ENCODE measurements around the gene LRMDA.
"Not testable (repeated sequence)": the region's sequence is repeated elsewhere in the genome, so short reads cannot be mapped to it uniquely, and the experiment has no call there.

Gene LRMDA

DNA sequence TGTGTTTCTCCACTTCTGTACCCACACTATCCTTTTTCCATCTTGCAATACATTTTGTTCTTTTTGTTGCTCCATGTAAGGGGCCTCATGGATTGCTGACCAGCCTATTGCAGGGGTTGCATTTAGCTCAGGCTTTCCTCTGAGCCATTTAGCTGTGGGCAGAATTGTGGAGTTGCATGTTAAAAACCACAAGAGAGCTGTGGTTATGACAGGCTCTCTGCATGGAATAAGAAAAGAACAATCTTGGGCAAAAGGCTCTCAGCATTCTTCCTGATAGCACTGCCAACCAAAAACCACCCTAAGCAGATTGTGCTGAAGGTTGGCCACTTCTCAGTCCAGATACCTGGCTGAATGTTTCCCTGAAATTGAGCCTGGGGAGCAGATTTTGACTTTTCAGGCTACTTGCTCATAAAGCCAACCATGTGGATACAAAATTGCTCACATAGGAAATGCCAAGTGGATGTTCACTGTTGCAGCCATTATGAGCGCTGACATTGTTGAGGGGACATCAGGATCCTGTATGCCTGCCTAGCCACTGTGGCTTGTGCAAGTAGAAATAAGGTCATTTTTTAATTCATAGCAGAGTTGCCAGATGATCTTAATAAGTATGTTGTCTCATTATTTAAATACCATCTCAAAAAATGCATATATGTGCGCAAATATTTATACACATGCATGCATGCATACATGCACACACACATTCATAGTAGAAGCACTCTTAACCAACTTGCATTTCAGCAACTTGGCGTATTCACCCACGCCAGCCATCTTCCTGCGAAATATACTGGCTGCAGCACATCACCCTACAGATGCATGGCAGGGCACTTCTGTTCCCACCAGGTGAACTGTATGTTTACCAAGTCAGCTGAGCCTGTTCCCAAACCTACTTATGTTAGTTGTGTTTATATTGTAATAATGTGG lies 695.4 kb downstream of the LRMDA start:
- no peak for DNase-seq (ENCODE audit: low read depth)

DNA sequence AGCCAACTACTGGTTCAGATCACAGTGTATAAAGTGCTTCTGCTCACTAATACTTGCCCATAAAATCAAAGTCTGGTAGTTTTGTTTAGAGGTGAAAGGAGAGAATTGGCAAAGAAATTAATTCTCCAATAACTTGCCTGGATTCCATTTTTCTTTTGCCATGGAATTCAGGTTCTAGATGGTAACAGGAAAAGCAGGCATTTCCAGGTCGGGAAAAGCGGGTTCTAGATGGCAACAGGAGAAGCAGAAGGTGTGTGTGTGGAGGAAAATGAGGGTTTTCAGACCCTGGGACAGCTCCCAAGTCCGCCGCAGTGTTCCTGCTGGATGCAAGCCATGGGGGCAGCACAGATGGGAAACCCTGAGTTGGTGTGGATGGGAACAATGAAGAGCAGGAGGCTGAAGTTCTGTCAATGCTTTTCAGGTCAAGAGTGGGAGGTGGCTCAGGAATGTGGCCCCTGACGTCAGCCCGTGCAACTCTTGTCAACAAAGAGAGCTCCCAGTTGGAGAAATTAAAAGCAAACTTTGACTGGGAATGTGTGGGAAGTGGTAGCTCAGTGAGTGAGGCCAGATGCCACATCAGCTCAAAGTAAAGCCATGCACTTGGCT lies 696.7 kb downstream of the LRMDA start:
- DNase-seq (ENCODE audit: low read depth), result no peak

DNA sequence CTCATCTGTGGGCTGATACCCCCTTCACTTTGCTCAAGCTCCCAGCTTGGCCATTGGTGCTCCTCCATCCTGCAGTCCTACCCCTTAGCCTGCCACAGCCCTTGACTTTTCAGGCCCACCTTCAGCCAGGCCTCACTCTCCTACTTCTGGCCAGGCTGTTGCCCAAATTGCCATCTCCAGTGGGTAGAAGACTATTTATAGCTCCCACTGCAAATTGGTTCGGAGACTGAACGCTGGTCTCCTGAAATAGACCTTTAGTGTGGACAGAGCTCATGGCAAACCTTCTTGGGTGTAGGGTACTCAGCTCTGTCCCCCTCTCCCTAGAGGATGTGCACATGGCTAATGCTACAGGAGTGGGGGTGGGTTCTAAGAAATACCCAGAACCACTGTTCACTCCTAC lies 697.8 kb downstream of the LRMDA start:
- DNase-seq (ENCODE audit: low read depth), result no peak

DNA sequence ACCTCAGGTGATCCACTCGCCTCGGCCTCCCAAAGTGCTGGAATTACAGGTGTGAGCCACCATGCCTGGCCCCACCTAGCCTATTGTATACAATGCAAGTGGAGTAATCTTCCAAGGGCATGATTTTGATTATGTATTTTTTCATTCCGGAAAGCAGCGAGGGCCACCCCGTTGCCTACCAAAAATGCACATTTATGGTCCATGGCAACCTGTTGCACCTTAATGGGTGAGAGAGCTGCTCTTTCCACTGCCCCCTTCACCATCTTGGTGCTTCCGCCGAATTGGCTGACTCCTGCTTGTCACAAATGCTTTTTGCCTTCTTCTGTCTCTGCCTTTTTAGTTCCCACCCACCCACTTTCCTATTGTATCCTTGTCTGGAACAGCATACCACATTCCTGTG lies 699.5 kb downstream of the LRMDA start:
- no peak for DNase-seq (ENCODE audit: low read depth)

DNA sequence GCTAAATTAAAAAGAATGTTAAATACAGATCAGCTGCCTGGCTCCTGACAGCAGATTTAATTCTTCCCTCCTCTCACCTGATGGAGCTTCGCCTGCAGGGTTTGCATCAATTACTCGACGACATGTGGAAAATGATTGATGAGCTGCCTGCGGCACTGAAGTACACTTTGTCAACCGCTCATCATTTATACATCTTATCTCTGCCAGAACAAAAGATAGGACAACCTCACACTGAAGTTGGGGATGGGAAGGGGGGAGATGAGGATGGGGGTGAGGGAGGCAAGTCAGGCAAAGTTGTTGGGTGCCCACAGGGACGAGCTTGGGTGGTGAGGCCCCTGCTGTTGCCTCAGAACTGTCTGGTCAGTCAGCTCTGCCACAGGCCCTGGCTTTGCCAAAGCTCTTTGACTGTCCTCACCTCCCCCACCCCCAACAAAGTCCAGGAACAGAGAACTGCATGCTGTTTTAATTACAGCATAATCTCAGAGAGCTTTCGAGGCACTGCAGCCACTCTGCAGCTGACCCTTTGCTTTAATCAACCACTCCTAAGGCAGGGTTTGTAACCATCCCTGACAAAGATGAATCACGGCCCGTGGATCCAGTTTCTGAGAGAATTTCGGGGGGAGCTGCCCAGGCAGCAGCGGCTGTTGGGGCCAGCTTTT lies 702.3 kb downstream of the LRMDA start:
- DNase-seq (ENCODE audit: low read depth), result no peak

DNA sequence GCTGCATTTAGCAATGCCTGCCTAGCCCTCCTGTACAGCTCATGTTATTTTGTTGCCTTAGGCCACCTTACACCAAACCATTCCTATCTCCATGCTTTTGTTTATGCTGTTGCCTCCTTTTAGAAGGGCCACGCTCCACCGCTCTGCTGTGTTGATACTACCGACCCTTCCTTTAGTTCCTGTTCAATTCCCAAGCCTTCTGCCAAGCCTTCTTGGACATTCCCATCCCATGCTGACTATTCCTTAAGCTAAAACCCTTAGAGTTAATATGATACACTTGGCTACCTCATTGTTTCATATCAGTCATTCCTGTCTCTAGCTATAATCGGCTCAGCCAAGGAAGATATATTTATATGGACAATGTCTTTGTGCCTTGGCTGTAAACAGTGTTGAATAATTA lies 705.5 kb downstream of the LRMDA start:
- DNase-seq (ENCODE audit: low read depth), result no peak

DNA sequence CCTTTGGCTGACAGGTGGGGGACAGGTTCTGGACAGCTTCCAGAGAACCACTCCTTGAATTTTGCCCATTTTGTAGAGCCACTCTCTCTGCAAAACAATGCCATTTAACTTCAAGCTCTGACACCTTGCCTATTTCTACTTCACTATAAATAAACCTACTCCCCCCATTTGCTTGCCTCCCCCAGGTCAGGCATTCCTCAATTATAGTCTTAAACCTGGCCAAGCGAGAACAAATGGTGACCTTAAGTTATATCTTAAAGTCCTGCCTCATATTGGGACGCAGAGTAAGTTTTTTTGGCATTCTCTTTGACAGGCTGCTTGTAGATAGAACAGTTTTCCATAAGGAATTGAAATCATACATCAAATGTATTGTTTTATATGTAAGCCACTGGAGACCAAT lies 706.9 kb downstream of the LRMDA start:
- DNase-seq (ENCODE audit: low read depth), result no peak

DNA sequence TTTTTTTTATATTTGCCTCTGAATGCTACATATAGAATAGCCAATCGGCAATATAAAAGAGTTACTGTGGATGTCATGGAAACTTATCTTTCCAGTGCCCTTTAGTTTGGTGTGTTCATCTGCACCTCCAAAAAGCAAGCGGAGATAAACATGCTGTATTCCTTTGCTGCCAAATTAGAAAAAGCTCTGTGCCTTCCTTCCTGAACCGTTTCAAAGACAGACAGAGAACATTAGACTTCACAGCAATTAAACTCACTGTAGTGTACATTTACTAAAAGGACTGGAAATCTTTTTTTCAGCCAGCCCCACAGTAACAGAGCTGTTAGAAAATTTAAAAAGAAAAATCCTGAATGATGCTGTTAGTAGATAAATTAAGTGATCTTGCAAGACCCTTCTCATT lies 707.5 kb downstream of the LRMDA start:
- DNase-seq (ENCODE audit: low read depth), result no peak

DNA sequence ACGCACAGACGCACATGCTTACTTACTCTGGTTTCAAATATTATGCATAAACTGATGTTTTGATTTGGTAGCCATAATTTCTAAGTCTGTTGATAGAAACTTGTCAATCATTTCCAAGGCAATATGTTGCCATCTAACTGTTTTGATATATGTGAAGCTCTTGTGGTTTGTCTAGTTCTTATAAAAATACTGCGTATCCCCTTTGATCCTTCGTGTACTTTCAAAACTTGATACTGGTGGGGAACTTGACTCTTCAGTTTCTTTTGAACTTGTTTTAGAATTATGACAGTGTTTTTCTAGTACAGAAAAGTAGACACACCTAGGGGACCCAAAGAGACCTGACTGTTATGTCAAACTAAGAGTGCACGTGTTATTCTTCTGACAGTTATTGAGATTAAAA lies 708.0 kb downstream of the LRMDA start:
- DNase-seq (ENCODE audit: low read depth), result no peak

DNA sequence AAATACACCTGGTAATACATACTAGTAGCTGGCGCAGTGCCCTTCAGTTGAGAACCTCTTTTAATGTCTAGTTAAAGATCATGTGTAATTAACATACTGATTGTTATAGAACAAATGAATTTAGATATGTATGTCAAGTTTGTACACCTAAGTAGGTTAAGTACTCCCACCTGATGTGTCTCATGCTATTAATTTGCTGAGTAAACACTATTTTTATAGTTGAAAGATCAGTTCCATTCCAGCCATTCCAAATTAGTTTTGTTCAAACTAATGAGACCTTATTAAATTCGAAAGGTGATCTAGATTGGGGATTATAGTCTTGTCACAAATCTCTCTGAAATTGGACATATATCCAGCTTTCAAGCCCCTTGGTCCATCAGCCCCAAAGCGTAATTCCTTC lies 710.0 kb downstream of the LRMDA start:
- DNase-seq (ENCODE audit: low read depth), result no peak

DNA sequence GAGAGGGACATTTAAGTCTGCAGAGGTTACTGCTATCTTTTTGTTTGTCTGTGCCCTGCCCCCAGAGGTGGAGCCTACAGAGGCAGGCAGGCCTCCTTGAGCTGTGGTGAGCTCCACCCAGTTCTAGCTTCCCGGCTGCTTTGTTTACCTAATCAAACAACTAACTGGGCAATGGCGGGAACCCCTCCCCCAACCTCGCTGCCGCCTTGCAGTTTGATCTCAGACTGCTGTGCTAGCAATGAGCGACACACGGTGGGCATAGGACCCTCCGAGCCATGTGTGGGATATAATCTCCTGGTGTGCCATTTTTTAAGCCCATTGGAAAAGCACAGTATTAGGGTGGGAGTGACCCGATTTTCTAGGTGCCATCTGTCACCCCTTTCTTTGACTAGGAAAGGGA lies 716.8 kb downstream of the LRMDA start:
- not testable (repeated sequence) for DNase-seq (ENCODE audit: low read depth)

DNA sequence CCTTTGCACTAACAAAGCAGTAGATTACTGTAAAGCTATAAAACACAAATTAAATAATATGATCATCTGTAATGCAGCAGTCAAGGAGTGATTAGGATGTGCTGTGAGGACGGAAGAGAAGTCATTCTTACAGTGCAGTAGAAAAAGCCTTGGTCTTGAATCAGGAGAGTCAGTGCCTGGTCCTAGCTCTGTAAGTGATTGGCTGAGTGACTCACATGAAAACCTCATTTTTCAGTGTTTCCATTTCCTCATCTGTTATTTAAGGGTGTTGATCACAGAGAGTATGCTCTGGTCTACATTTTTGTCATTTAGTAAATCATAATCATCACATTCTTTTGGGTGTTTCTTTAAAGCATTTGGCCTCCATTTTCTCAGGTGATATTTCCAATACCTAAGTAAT lies 717.8 kb downstream of the LRMDA start:
- no peak for DNase-seq (ENCODE audit: low read depth)

DNA sequence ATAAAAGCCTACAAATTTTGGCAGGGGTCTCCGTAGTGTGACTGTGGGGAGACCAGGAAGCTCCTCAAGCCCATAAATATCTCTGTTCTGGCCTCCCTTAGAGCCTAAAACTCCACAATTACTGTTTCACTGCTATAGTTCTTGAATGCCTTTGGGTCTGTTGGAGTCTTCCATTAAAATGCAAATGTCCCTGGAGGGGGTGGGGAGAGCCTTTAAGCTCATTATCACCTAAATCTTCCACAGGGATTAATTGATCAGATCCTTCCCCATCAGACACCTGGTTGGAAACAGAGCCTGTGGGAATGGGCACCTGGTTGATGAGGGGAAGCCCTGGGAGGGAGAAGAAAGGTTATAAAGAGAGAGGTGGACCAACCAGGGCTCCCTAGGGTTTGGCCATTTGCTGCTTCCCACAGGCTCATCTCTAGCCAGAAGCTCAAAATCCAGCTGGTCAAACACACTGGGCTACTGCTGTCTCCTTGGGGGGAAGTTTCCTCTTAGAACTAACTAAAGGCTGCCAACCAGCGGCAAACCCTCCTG lies 718.2 kb downstream of the LRMDA start:
- no peak for DNase-seq (ENCODE audit: low read depth)

DNA sequence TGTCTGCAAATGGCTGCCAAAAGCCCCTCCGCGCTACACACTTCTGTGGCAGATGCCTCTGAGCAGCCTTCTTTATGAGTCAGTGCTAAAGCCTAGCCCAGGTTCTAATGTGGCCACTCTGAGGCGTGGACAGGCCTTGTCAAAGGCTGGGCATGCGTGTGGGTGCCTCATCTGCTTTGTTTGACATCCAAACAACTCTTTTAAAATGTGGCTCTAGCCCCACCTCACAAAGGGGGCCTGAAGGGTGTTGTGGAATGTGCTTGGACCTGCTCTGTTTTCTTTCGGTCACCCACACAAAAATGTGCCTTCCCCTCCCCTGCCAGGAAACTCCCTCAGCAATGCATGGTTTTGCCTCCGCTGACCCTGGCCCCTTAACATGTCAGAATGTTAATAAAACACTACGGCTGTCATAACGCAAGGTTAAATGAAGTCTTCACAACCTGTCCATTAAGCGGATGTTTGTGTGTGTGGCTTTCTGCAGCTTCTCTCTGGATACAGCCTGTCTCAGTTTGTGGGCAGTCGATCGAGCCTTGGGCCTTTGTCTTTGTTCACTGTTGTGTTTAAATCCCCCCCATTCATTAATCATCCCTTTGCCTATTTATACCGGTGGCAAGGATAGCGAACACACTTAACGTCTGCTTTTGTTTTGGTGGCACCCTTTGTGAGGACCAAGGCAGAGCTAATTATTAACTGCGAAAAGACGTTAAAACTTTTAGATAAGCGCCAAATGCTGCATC lies 718.9 kb downstream of the LRMDA start:
- DNase-seq (ENCODE audit: low read depth), result no peak

DNA sequence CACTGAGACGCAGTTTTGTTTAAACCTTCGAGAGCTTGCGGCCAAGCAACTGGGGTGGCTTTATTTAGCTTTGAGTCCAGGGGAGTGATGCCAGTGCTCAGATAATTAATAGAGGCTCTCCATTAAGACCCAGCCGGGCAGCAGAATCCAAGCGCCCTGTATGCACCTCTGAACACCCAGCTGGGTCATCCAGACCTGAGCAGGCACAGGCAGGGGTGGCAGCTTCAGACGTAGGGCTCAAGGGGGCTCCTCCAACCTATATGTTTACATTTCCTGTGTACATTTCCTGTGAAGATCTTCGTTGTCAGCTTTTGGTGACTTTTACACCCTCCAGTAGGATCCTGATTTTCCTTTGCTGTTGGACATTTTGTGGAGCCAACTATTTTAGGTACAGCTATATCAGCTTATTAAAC lies 719.5 kb downstream of the LRMDA start:
- DNase-seq (ENCODE audit: low read depth), result no peak

DNA sequence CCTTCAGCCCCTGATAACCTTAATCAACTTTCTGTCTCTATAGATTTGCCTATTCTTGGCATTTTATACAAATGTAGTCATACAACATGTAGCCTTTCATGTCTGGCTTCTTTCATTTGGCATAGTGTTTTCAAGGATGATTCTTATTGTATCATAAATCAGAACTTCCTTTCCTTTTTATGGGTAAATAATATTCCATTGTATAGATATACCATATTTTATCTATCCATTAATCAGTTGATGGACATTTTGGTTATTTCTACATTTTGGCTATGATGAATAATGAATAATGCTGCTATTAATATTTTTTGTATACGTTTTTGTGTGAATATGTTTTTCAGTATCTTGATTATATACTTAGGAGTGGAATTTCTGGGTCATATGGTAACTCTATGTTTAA lies 720.8 kb downstream of the LRMDA start:
- DNase-seq (ENCODE audit: low read depth), result no peak

DNA sequence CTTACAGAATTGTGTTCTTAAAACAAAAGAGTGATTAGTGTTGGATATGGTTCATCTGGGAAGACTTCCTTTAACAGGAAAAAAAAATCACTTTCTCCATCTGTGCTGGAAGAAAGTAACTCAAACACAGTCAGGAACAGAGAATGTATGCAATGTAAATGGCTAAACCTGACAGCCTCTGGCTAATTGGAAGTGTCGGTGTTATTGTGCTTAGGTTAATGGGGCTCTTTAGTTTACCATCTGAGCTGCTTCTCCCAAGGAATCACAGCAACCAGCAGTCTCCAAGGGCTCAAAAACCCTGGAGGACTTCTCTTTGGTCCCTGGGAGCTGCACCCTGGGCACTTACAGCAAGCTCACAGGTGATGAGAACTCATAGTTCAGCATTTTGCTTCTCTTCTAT lies 724.5 kb downstream of the LRMDA start:
- DNase-seq (ENCODE audit: low read depth), result no peak

DNA sequence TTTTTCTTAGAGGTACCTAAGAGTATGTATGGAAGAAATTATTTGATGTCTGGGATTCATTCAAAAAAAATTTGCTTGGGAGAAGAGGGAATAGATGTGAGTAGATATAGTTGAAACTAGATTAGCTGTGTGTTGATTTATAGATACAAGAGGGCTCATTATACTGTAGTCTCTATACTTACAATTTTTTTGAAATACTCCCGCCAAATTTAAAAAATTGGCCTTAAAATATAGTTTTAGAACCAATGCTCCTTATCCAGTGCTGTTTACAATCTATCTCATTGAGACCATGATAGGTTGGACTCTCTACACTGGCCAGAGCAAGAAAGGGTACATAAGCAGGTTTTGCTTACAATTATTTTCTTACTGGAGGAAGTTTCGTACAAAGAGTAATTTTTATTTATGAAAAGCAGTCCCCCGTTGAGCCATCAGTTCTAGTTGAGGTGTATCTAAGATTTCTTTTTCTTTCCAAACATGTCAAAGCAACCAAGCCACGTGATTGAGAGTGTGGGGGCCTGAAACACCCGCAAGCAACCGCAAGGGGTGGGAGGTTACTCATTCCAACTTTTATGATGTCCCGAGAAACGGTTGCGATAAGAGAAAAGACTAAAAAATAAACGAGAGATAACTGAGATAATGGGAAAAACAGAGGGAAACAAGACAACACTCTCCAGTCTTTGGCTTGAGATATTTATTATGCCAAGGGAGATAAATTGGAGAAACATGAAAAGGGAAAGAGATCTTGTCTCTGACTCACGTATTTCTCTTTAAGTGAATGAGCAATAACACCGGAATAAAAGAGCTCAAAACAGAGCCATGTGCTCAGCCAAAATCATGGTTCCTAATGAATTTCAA lies 729.2 kb downstream of the LRMDA start:
- DNase-seq (ENCODE audit: low read depth), result no peak

DNA sequence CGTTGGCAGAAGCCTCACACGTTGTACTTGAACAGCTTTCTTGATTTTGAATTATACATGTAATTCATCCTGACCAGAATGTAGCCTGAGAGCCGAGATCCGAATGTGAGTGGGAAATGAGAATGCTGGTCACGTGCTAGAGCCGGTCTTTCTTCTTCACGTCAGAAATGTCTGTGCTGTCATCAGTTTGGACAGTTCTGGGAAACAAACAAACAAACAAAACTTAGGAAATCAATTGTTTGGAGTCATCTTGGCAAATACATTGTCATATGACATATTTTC lies 729.8 kb downstream of the LRMDA start:
- DNase-seq (ENCODE audit: low read depth), result no peak

DNA sequence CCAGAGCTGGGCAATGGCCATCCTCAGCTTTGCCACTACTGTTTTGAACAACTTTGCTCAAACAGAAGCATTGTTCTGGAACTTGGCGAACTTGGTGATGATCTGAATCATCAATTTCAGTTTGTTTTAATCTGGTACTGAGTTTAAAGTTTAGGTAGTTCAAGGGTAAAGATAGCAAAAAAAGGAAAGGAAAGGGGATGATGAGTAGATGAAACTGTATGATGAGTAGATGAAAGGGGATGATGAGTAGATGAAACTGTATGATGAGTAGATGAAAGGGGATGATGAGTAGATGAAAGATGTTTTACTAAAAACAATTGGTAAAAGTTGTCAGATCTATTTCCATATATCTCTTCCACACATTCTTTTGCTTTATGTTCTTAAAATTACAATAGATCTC lies 737.0 kb downstream of the LRMDA start:
- DNase-seq (ENCODE audit: low read depth), result no peak

DNA sequence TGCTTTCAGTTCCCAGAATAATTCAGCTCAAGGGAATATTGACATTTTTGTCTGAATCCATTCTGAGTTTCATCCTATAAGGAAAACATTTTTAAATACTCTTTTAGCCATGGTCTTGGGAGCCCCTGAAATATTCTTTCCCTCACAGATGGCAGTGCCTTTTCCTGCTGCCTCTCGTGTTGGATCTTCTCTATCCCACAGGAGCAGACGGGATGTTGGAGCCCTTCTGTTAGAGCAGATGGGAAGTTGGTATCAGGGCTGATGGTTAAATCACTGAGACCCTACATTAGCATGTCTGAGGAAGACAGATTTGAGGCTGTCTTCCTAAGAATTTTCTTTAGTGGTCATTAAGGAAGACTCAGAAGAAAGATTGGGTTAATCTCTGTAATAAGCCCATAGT lies 737.8 kb downstream of the LRMDA start:
- DNase-seq (ENCODE audit: low read depth), result no peak

DNA sequence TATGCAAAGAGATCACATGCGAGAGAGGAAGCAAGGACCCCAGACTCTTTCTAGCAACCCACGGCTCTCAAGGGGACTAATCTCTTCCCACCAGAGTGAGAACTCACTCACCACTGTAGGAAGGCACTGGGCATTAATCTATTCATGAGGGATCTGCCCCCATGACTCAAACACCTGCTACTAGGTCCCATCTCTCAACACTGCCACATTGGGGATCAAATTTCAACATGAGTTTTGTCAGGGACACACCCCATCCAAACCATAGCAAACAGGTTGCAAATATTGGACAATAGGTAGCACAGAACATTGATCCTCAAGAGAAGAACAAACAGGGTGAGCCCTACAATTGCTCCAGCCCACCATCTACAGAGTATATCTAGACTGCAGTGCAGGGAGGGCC lies 740.6 kb downstream of the LRMDA start:
- DNase-seq (ENCODE audit: low read depth), result no peak

All from ELR (cell line).